Measurements from ENCODE around the gene SERPINE1.

The SERPINE1 gene

GRCh38 chr7:101164071-101164840, 37.4 kb downstream of the SERPINE1 start:
- H3K4me1 Mint-ChIP-seq (ENCODE audit: low read depth), result peaks cover 46% of the 10 kb centered on the region
- H3K4me3 Mint-ChIP-seq, result peak overlapping the region; percentile 20

GRCh38 chr7:101165075-101165957, 38.4 kb downstream of the SERPINE1 start, which contains the start of gene VGF:
TSS of gene VGF (minus strand) at chr7:101165569. CDS start at chr7:101164843, 726 bp downstream.
- H3K27me3 Mint-ChIP-seq, result peaks cover 72% of the 10 kb centered on the region
- peak; percentile 94 for DNase-seq
- H3K4me1 Mint-ChIP-seq (ENCODE audit: low read depth), result peaks cover 55% of the 10 kb centered on the region
- no peaks in the 10 kb centered on the region for H3K9me3 Mint-ChIP-seq
- peak within 1 kb of the TSS; percentile 70 for H3K4me3 Mint-ChIP-seq
- peaks cover 9% of the 10 kb centered on the region for H3K36me3 Mint-ChIP-seq (ENCODE audit: low read depth)
- H3K27ac Mint-ChIP-seq, result peak within 1 kb of the TSS; percentile 44

More at GRCh38 chr7:101164071-101164840, 37.4 kb downstream of the SERPINE1 start:
- DNase-seq, result peak; percentile 52
- no peak overlapping the region for H3K27ac Mint-ChIP-seq
- no peaks in the 10 kb centered on the region for H3K9me3 Mint-ChIP-seq
- H3K36me3 Mint-ChIP-seq (ENCODE audit: low read depth), result peaks cover 18% of the 10 kb centered on the region
- peaks cover 61% of the 10 kb centered on the region for H3K27me3 Mint-ChIP-seq

GRCh38 chr7:101165958-101166647, 39.2 kb downstream of the SERPINE1 start:
- peaks cover 63% of the 10 kb centered on the region for H3K4me1 Mint-ChIP-seq (ENCODE audit: low read depth)
- H3K27me3 Mint-ChIP-seq, result peaks cover 79% of the 10 kb centered on the region
- H3K27ac Mint-ChIP-seq, result no peak overlapping the region
- no peaks in the 10 kb centered on the region for H3K9me3 Mint-ChIP-seq
- no peak for DNase-seq
- H3K4me3 Mint-ChIP-seq, result peak overlapping the region; percentile 70
- H3K36me3 Mint-ChIP-seq (ENCODE audit: low read depth), result peaks cover 4% of the 10 kb centered on the region

- no peak for DNase-seq
- no peak overlapping the region for H3K27ac Mint-ChIP-seq
- H3K36me3 Mint-ChIP-seq (ENCODE audit: low read depth), result peaks cover under 1% of the 10 kb centered on the region
- no peak overlapping the region for H3K4me3 Mint-ChIP-seq
- H3K27me3 Mint-ChIP-seq, result peaks cover 79% of the 10 kb centered on the region
- H3K4me1 Mint-ChIP-seq (ENCODE audit: low read depth), result peaks cover 68% of the 10 kb centered on the region
- H3K9me3 Mint-ChIP-seq, result no peaks in the 10 kb centered on the region
These were observed 39.7 kb downstream of the SERPINE1 start for GRCh38 chr7:101166648-101166908.

GRCh38 chr7:101166909-101167644, 40.2 kb downstream of the SERPINE1 start:
- Mint-ChIP-seq H3K27me3 (peaks cover 83% of the 10 kb centered on the region), H3K36me3 (ENCODE audit: low read depth) (no peaks in the 10 kb centered on the region), H3K4me3 (no peak overlapping the region), H3K4me1 (ENCODE audit: low read depth) (peaks cover 73% of the 10 kb centered on the region), H3K9me3 (no peaks in the 10 kb centered on the region), H3K27ac (no peak overlapping the region)
- DNase-seq, result no peak

- no peaks in the 10 kb centered on the region for H3K9me3 Mint-ChIP-seq
These were observed 40.9 kb downstream of the SERPINE1 start for GRCh38 chr7:101167645-101168411.

GRCh38 chr7:101168412-101169049, 41.6 kb downstream of the SERPINE1 start:
- DNase-seq, result no peak
- Mint-ChIP-seq H3K4me3 (no peak overlapping the region), H3K36me3 (ENCODE audit: low read depth) (no peaks in the 10 kb centered on the region)

More at GRCh38 chr7:101167645-101168411, 40.9 kb downstream of the SERPINE1 start:
- no peak for DNase-seq
- Mint-ChIP-seq H3K4me3 (no peak overlapping the region), H3K36me3 (ENCODE audit: low read depth) (no peaks in the 10 kb centered on the region), H3K27ac (no peak overlapping the region), H3K27me3 (peaks cover 83% of the 10 kb centered on the region), H3K4me1 (ENCODE audit: low read depth) (peaks cover 72% of the 10 kb centered on the region)

GRCh38 chr7:101169110-101169837, 42.4 kb downstream of the SERPINE1 start:
- Mint-ChIP-seq H3K36me3 (ENCODE audit: low read depth) (no peaks in the 10 kb centered on the region), H3K4me1 (ENCODE audit: low read depth) (peaks cover 81% of the 10 kb centered on the region), H3K9me3 (no peaks in the 10 kb centered on the region), H3K4me3 (peak overlapping the region; percentile 60), H3K27ac (peak overlapping the region; percentile 17), H3K27me3 (peaks cover 92% of the 10 kb centered on the region)
- DNase-seq, result no peak

More at GRCh38 chr7:101168412-101169049, 41.6 kb downstream of the SERPINE1 start:
- no peaks in the 10 kb centered on the region for H3K9me3 Mint-ChIP-seq
- H3K27ac Mint-ChIP-seq, result no peak overlapping the region
- H3K27me3 Mint-ChIP-seq, result peaks cover 87% of the 10 kb centered on the region
- peaks cover 76% of the 10 kb centered on the region for H3K4me1 Mint-ChIP-seq (ENCODE audit: low read depth)

GRCh38 chr7:101169838-101170551, 43.1 kb downstream of the SERPINE1 start:
- peak; percentile 89 for DNase-seq
- Mint-ChIP-seq H3K9me3 (no peaks in the 10 kb centered on the region), H3K4me1 (ENCODE audit: low read depth) (peaks cover 79% of the 10 kb centered on the region), H3K4me3 (peak overlapping the region; percentile 60), H3K36me3 (ENCODE audit: low read depth) (no peaks in the 10 kb centered on the region), H3K27me3 (peaks cover 93% of the 10 kb centered on the region), H3K27ac (no peak overlapping the region)

- Mint-ChIP-seq H3K27me3 (peaks cover 93% of the 10 kb centered on the region), H3K36me3 (ENCODE audit: low read depth) (no peaks in the 10 kb centered on the region), H3K9me3 (no peaks in the 10 kb centered on the region), H3K27ac (no peak overlapping the region), H3K4me1 (ENCODE audit: low read depth) (peaks cover 72% of the 10 kb centered on the region), H3K4me3 (no peak overlapping the region)
- no peak for DNase-seq
These were observed 43.9 kb downstream of the SERPINE1 start for GRCh38 chr7:101170617-101171441.

GRCh38 chr7:101171442-101171837, 44.5 kb downstream of the SERPINE1 start:
- Mint-ChIP-seq H3K27ac (no peak overlapping the region), H3K36me3 (ENCODE audit: low read depth) (no peaks in the 10 kb centered on the region), H3K27me3 (peaks cover 92% of the 10 kb centered on the region), H3K4me1 (ENCODE audit: low read depth) (peaks cover 67% of the 10 kb centered on the region), H3K9me3 (no peaks in the 10 kb centered on the region), H3K4me3 (no peak overlapping the region)
- DNase-seq, result no peak
